GM23338 (cell line): ENCODE results near the gene TBATA. TPM values are rescaled to one million over a fixed set of nuclear protein-coding genes. Genes with fewer than 3 reads are reported as not detected.

Experiments
- ATAC-seq: fragments of 200-7000 bp; cut with Tn5 transposase; 3 replicates; pipeline ENCODE4 v1.9.1; 2020
- DNase-seq: peaks from one replicate; pipeline ENCODE4 v3.0.0-alpha.2; 2015; ENCODE audit warnings: low spot score
- H2AFZ ChIP-seq: fragments of 200-600 bp; sonication (generic); 2 replicates; pipeline ENCODE4 v1.8.0; 2016; ENCODE audit warnings: antibody characterized with exemption, mild to moderate bottlenecking, moderate library complexity
- H3F3A ChIP-seq: fragments of 200-600 bp; sonication (generic); replicated peaks from 2 replicates; pipeline ENCODE4 v1.8.0; 2017; ENCODE audit warnings: antibody characterized with exemption, mixed run types, low read depth
- H3K27ac ChIP-seq: fragments of 200-600 bp; sonication (generic); 2 replicates; pipeline ENCODE4 v1.6.1; 2016; ENCODE audit warnings: low read depth
- H3K27me3 ChIP-seq: fragments of 200-600 bp; sonication (generic); 2 replicates; pipeline ENCODE4 v1.8.0; 2016; ENCODE audit warnings: mild to moderate bottlenecking, mixed run types, moderate library complexity; ENCODE audit not compliant: insufficient read depth
- H3K36me3 ChIP-seq: fragments of 200-600 bp; sonication (generic); 2 replicates; pipeline ENCODE4 v1.8.0; 2016; ENCODE audit warnings: mild to moderate bottlenecking; ENCODE audit not compliant: insufficient read depth
- H3K4me1 ChIP-seq: fragments of 200-600 bp; sonication (generic); 2 replicates; pipeline ENCODE4 v1.8.0; 2016; ENCODE audit warnings: mild to moderate bottlenecking, moderate library complexity; ENCODE audit not compliant: insufficient read depth
- H3K4me2 ChIP-seq: fragments of 200-600 bp; sonication (generic); 2 replicates; pipeline ENCODE4 v1.7.1; 2017; ENCODE audit warnings: mixed run types
- H3K4me3 ChIP-seq: fragments of 200-600 bp; sonication (generic); 2 replicates; pipeline ENCODE4 v1.6.1; 2016; ENCODE audit warnings: mixed run types
- H3K79me2 ChIP-seq: fragments of 200-600 bp; sonication (generic); replicated peaks from 2 replicates; pipeline ENCODE4 v1.8.0; 2017; ENCODE audit warnings: mild to moderate bottlenecking; ENCODE audit not compliant: insufficient read depth
- H3K9me2 ChIP-seq: fragments of 200-600 bp; sonication (generic); 2 replicates; pipeline ENCODE4 v1.8.0; 2017; ENCODE audit not compliant: insufficient read depth
- H4K20me1 ChIP-seq: fragments of 200-600 bp; sonication (generic); replicated peaks from 2 replicates; pipeline ENCODE4 v1.8.0; 2017; ENCODE audit warnings: mild to moderate bottlenecking; ENCODE audit not compliant: insufficient read depth
- H3K27ac Mint-ChIP-seq: 2 replicates; pipeline ENCODE4 v1.8.0; 2020; ENCODE audit warnings: inconsistent platforms, mild to moderate bottlenecking, moderate library complexity, mixed read lengths
- H3K27me3 Mint-ChIP-seq: 3 replicates; pipeline ENCODE4 v1.8.0; 2022; ENCODE audit warnings: low read depth, mild to moderate bottlenecking, moderate library complexity, mixed read lengths, inconsistent platforms; ENCODE audit not compliant: insufficient read depth, poor library complexity
- H3K36me3 Mint-ChIP-seq: 3 replicates; pipeline ENCODE4 v1.8.0; 2021; ENCODE audit warnings: low read depth, mild to moderate bottlenecking, inconsistent platforms, moderate library complexity, mixed read lengths
- H3K4me1 Mint-ChIP-seq: 3 replicates; pipeline ENCODE4 v1.8.0; 2020; ENCODE audit warnings: mild to moderate bottlenecking, inconsistent platforms, mixed read lengths
- H3K4me3 Mint-ChIP-seq: 3 replicates; pipeline ENCODE4 v1.8.0; 2021; ENCODE audit warnings: moderate library complexity, mild to moderate bottlenecking, inconsistent platforms, mixed read lengths
- H3K9me3 Mint-ChIP-seq: 3 replicates; pipeline ENCODE4 v1.8.0; 2020; ENCODE audit warnings: moderate library complexity, mild to moderate bottlenecking, inconsistent platforms, mixed read lengths
- CREB1 ChIP-seq: fragments of 250-450 bp; sonication (Bioruptor Pico); IDR thresholded peaks from 2 replicates; pipeline ENCODE4 v1.5.0; 2020; ENCODE audit warnings: low read depth, mild to moderate bottlenecking, moderate library complexity
- CTCF ChIP-seq, 2 experiments: fragments of 200-600 bp in 1 of 2; sonication (generic) in 1 of 2; conservative IDR thresholded peaks; 2 replicates each; pipeline versions ENCODE4 v1.5.1 to v1.6.1; 2016 to 2017; ENCODE audit warnings: antibody characterized with exemption in 2 of 2, low read depth in 2 of 2, mild to moderate bottlenecking in 2 of 2, moderate library complexity in 1 of 2
- ETS1 ChIP-seq: IDR thresholded peaks from 2 replicates; pipeline ENCODE4 v1.6.1; 2016; ENCODE audit warnings: antibody characterized with exemption
- EZH2 ChIP-seq: fragments of 200-600 bp; sonication (generic); IDR thresholded peaks from one replicate; pipeline ENCODE4 v1.8.0; 2017; ENCODE audit warnings: antibody characterized with exemption, mild to moderate bottlenecking, low read depth; ENCODE audit not compliant: unreplicated experiment
- EZH2phosphoT487 ChIP-seq: fragments of 200-600 bp; sonication (generic); IDR thresholded peaks from one replicate; pipeline ENCODE4 v1.8.1; 2018; ENCODE audit warnings: antibody characterized with exemption; ENCODE audit not compliant: unreplicated experiment
- JUNB ChIP-seq: IDR thresholded peaks from one replicate; pipeline ENCODE4 v1.6.1; 2016; ENCODE audit warnings: antibody characterized with exemption; ENCODE audit not compliant: unreplicated experiment
- STAT1 ChIP-seq: IDR thresholded peaks from one replicate; pipeline ENCODE4 v1.6.1; 2016; ENCODE audit warnings: antibody characterized with exemption; ENCODE audit not compliant: unreplicated experiment
- ZNF114 ChIP-seq: fragments of 250-450 bp; sonication (Bioruptor Pico); IDR thresholded peaks from 2 replicates; pipeline ENCODE4 v1.5.0; 2020; ENCODE audit warnings: mild to moderate bottlenecking, moderate library complexity
- ZNF331 ChIP-seq: fragments of 250-450 bp; sonication (Bioruptor Pico); IDR thresholded peaks from 2 replicates; pipeline ENCODE4 v1.5.0; 2020; ENCODE audit warnings: low read depth, mild to moderate bottlenecking, moderate library complexity
- polyA plus RNA-seq: library from polyadenylated mRNA; unstranded; fragments of >200 nt; fragmentation: Nextera tagmentation; extraction: Ambion mirVana; gene quantifications from 2 replicates; pipeline ENCODE4 v1.2.1, GENCODE V29; 2016
- total RNA-seq: library from RNA; depleted of rRNA; stranded (reverse); fragments of >200 nt; shearing (Covaris generic); gene quantifications from 2 replicates; pipeline ENCODE4 v1.2.3, GENCODE V29; 2014
- TF ChIP-seq, protein P1 (sequence below): fragments of 250-450 bp; sonication (Bioruptor Pico); IDR thresholded peaks from 2 replicates; pipeline ENCODE4 v1.5.0; 2020; ENCODE audit warnings: mild to moderate bottlenecking, moderate library complexity

The TBATA gene
- total and polyA plus RNA-seq, 2 experiments from 2014 or later = not detected

- Histone ChIP-seq H3K79me2 (no peaks in the 10 kb centered on the region), H3K27ac (no peak overlapping the region), H3F3A (no peaks in the 10 kb centered on the region), H2AFZ (no peak overlapping the region), H3K4me3 (no peak overlapping the region), H3K36me3 (no peaks in the 10 kb centered on the region), H3K4me1 (no peaks in the 10 kb centered on the region), H4K20me1 (no peaks in the 10 kb centered on the region), H3K9me2 (no peaks in the 10 kb centered on the region), H3K27me3 (no peaks in the 10 kb centered on the region), H3K4me2 (no peak overlapping the region)
- no peak for TF ChIP-seq JUNB
- TF ChIP-seq ZNF331 (CRISPR knock-in tag) = no peak
- no peak for TF ChIP-seq EZH2phosphoT487
- TF ChIP-seq STAT1 = no peak
- no peak for TF ChIP-seq CTCF (conservative IDR thresholded peaks at IDR 0.05; ENCODE audit: low read depth in 2 of 2)
- TF ChIP-seq ETS1 = no peak
- no peak for TF ChIP-seq ZNF114 (CRISPR knock-in tag)
- TF ChIP-seq EZH2 = no peak
- TF ChIP-seq CREB1 (CRISPR knock-in tag) = no peak
- TF ChIP-seq, protein P1, sequence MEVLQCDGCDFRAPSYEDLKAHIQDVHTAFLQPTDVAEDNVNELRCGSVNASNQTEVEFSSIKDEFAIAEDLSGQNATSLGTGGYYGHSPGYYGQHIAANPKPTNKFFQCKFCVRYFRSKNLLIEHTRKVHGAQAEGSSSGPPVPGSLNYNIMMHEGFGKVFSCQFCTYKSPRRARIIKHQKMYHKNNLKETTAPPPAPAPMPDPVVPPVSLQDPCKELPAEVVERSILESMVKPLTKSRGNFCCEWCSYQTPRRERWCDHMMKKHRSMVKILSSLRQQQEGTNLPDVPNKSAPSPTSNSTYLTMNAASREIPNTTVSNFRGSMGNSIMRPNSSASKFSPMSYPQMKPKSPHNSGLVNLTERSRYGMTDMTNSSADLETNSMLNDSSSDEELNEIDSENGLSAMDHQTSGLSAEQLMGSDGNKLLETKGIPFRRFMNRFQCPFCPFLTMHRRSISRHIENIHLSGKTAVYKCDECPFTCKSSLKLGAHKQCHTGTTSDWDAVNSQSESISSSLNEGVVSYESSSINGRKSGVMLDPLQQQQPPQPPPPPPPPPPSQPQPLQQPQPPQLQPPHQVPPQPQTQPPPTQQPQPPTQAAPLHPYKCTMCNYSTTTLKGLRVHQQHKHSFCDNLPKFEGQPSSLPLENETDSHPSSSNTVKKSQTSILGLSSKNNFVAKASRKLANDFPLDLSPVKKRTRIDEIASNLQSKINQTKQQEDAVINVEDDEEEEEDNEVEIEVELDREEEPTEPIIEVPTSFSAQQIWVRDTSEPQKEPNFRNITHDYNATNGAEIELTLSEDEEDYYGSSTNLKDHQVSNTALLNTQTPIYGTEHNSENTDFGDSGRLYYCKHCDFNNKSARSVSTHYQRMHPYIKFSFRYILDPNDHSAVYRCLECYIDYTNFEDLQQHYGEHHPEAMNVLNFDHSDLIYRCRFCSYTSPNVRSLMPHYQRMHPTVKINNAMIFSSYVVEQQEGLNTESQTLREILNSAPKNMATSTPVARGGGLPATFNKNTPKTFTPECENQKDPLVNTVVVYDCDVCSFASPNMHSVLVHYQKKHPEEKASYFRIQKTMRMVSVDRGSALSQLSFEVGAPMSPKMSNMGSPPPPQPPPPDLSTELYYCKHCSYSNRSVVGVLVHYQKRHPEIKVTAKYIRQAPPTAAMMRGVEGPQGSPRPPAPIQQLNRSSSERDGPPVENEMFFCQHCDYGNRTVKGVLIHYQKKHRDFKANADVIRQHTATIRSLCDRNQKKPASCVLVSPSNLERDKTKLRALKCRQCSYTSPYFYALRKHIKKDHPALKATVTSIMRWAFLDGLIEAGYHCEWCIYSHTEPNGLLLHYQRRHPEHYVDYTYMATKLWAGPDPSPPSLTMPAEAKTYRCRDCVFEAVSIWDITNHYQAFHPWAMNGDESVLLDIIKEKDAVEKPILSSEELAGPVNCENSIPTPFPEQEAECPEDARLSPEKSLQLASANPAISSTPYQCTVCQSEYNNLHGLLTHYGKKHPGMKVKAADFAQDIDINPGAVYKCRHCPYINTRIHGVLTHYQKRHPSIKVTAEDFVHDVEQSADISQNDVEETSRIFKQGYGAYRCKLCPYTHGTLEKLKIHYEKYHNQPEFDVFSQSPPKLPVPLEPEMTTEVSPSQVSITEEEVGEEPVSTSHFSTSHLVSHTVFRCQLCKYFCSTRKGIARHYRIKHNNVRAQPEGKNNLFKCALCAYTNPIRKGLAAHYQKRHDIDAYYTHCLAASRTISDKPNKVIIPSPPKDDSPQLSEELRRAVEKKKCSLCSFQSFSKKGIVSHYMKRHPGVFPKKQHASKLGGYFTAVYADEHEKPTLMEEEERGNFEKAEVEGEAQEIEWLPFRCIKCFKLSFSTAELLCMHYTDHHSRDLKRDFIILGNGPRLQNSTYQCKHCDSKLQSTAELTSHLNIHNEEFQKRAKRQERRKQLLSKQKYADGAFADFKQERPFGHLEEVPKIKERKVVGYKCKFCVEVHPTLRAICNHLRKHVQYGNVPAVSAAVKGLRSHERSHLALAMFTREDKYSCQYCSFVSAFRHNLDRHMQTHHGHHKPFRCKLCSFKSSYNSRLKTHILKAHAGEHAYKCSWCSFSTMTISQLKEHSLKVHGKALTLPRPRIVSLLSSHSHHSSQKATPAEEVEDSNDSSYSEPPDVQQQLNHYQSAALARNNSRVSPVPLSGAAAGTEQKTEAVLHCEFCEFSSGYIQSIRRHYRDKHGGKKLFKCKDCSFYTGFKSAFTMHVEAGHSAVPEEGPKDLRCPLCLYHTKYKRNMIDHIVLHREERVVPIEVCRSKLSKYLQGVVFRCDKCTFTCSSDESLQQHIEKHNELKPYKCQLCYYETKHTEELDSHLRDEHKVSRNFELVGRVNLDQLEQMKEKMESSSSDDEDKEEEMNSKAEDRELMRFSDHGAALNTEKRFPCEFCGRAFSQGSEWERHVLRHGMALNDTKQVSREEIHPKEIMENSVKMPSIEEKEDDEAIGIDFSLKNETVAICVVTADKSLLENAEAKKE (CRISPR knock-in tag) = no peak
- DNase-seq (no peak), ATAC-seq (no peak)
- Mint-ChIP-seq H3K36me3 (no peaks in the 10 kb centered on the region), H3K4me3 (no peak overlapping the region), H3K27me3 (peaks cover 7% of the 10 kb centered on the region), H3K9me3 (no peaks in the 10 kb centered on the region), H3K27ac (no peak overlapping the region), H3K4me1 (peaks cover 4% of the 10 kb centered on the region; the same call in 2 of the 3 replicates)
Measured at GRCh38 chr10:70743879-70744278, 41.3 kb downstream of the TBATA start.
